ENCODE measurements around the gene ABCC8.

GRCh38 chr11:17479284-17480214, 2.9 kb upstream of the ABCC8 start:
- TF ChIP-seq CTCF (conservative IDR thresholded peaks at IDR 0.05; ENCODE audit: low read depth in 2 of 2) (no peak), REST (IDR thresholded peaks at IDR 0.05; ENCODE audit: unreplicated experiment) (no peak), POLR2AphosphoS5 (IDR thresholded peaks at IDR 0.05; ENCODE audit: low read depth) (no peak), EZH2 (IDR thresholded peaks at IDR 0.05; ENCODE audit: low read depth, unreplicated experiment) (no peak), ETS1 (IDR thresholded peaks at IDR 0.05) (no peak), EZH2phosphoT487 (IDR thresholded peaks at IDR 0.05; ENCODE audit: unreplicated experiment) (no peak), ZNF114 (CRISPR knock-in tag; IDR thresholded peaks at IDR 0.05) (no peak)
